ENCODE results near the gene MIDN. TPM values are rescaled to one million over a fixed set of nuclear protein-coding genes. Genes with fewer than 3 reads are reported as not detected.

The MIDN gene
- total and polyA plus RNA-seq, 7 donors, result 29.2 to 331 (median 147) TPM

DNA sequence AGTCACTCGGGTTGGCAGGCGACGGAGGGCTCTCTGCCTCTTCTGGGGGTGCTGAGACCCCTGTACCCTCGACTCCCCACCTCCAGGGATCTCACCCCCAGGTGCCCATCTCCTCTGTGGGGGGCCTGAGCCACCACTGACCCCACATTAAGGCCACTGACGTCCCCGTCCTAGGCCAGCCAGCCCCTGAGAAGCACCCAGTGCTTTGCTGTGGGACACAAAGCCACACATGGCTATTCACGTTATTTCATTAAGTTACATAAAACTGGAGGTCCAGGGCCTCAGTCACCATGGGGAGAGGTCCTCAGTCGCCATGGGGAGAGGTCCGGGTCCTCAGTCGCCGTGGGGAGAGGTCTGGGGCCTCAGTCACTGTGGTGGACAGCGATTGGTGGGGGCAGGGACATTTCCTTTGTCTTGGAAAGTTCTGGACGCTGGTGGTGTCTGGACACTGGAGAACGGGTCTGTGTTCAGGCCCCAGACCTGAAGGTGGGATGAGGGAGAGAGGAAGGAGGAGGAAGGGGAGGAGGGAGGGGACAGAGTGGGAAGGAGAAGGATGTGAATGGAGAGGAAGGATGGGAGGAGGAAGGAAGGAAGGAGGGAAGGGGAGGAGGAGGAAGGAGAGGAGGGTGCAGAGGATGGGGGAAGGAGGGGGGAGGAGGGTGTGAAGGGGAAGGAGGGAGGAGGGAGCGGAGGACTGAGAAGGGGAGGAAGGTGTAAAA is 33.3 kb downstream of the MIDN start:
- Histone ChIP-seq H3K4me1 (peaks cover 5% of the 10 kb centered on the region), H3K27me3 (ENCODE audit: insufficient read depth in 3 of 3, low read length in 2 of 3) (peaks cover 0 to 24% (median 13%) of the 10 kb centered on the region in 3 donors), H3K4me3 (no peak overlapping the region), H3K27ac (no peak overlapping the region), H3K9me3 (no peaks in the 10 kb centered on the region), H3K36me3 (ENCODE audit: insufficient read depth in 1 of 2, low read depth in 1 of 2) (peaks cover 0 to 38% of the 10 kb centered on the region in 2 donors)
- WGBS, 3 donors, result 61 to 65% (median 62%) methylated on average over 15 of the region's 15 CpGs
- no peak for ATAC-seq
- DNase-seq, result no peak
- TF ChIP-seq, protein P1, sequence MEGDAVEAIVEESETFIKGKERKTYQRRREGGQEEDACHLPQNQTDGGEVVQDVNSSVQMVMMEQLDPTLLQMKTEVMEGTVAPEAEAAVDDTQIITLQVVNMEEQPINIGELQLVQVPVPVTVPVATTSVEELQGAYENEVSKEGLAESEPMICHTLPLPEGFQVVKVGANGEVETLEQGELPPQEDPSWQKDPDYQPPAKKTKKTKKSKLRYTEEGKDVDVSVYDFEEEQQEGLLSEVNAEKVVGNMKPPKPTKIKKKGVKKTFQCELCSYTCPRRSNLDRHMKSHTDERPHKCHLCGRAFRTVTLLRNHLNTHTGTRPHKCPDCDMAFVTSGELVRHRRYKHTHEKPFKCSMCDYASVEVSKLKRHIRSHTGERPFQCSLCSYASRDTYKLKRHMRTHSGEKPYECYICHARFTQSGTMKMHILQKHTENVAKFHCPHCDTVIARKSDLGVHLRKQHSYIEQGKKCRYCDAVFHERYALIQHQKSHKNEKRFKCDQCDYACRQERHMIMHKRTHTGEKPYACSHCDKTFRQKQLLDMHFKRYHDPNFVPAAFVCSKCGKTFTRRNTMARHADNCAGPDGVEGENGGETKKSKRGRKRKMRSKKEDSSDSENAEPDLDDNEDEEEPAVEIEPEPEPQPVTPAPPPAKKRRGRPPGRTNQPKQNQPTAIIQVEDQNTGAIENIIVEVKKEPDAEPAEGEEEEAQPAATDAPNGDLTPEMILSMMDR (IDR thresholded peaks at IDR 0.05), result no peak
- intact Hi-C loops (cut with DNase I), result loop anchor here (5.0 to 10.0 kb wide), 3 partner anchors 163 to 243 kb away; partner anchors contain the start of genes ADAMTSL5 (in 1 of the 2) and PLK5 (in 1 of the 2)

DNA sequence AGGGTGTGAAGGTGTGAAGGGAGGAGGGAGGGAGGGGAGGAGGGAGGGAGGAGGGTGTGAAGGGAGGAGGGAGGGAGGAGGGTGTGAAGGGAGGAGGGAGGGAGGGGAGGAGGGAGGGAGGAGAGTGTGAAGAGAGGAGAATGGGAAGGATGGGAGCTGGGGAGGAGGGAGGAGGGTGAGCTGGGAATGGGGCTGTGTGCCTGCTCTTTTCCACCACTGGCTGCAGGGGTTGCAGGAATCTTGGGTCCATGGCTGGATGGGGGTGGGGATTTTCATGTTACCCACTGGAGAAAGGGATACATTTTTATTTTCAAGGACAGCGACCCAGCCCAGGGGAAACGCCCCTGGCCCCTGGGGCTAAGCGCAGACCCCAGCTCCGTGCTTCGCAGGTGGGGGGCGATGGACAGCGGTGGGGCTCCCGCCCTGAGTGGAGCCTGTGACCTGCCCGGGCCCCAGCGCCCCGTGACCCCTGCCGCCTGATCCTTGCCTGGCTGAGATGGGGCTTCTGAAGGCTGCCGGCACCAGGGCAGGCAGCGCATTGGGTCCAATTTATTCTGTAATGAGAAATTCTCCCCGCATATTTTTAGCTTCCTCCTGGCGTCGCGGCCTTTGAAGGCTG is 34.3 kb downstream of the MIDN start:
- WGBS, 3 donors, result 58 to 67% (median 66%) methylated on average over 18 of the region's 18 CpGs
- no peak for DNase-seq
- Histone ChIP-seq H3K27ac (no peak overlapping the region), H3K4me3 (no peak overlapping the region), H3K36me3 (ENCODE audit: insufficient read depth in 1 of 2, low read depth in 1 of 2) (peaks cover 0 to 30% of the 10 kb centered on the region in 2 donors), H3K27me3 (ENCODE audit: insufficient read depth in 3 of 3, low read length in 2 of 3) (peaks cover 0 to 34% (median 22%) of the 10 kb centered on the region in 3 donors), H3K9me3 (no peaks in the 10 kb centered on the region), H3K4me1 (peaks cover 5% of the 10 kb centered on the region)
- TF ChIP-seq, protein P1 (IDR thresholded peaks at IDR 0.05), result no peak
- no peak for ATAC-seq
- intact Hi-C loops (cut with DNase I), result loop anchor here (5.0 to 10.0 kb wide), 3 partner anchors 162 to 242 kb away; partner anchors contain the start of genes ADAMTSL5 (in 1 of the 2) and PLK5 (in 1 of the 2)

GRCh38 chr19:1283207-1283916 is 35.0 kb downstream of the MIDN start:
- Histone ChIP-seq H3K27ac (no peak overlapping the region), H3K27me3 (ENCODE audit: insufficient read depth in 3 of 3, low read length in 2 of 3) (peaks cover 0 to 39% (median 28%) of the 10 kb centered on the region in 3 donors), H3K36me3 (ENCODE audit: insufficient read depth in 1 of 2, low read depth in 1 of 2) (peaks cover 0 to 25% of the 10 kb centered on the region in 2 donors), H3K4me3 (no peak overlapping the region), H3K9me3 (no peaks in the 10 kb centered on the region), H3K4me1 (peaks cover 5% of the 10 kb centered on the region)
- intact Hi-C loops (cut with DNase I), result loop anchor here (5.0 to 10.0 kb wide), 3 partner anchors 161 to 241 kb away; partner anchors contain the start of genes ADAMTSL5 (in 1 of the 2) and PLK5 (in 1 of the 2)
- 42 to 63% (median 60%) methylated on average over 18 to 28 of the region's 29 CpGs for WGBS, 3 donors
- ATAC-seq (no peak), DNase-seq (no peak)
- TF ChIP-seq, protein P1 (IDR thresholded peaks at IDR 0.05), result no peak

DNA sequence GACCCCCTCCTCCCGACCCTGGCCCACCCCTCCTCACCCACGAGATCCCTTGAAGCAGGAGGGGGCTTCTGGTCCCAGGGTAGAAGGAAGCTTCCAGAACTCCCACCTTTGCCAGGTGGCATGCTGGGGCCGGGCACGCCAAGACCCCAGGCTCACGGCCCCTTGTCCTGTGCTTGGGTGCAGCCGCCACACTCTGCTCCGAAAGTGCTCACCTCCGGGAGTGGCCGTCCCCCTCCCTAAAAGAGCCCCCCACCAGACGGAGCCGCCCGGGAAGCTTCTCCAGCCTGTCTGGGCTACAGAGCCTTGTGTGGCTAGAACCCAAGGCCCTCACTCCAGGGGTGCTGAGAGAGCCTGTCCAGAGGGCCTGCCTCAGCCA is 35.5 kb downstream of the MIDN start:
- Histone ChIP-seq H3K36me3 (ENCODE audit: insufficient read depth in 1 of 2, low read depth in 1 of 2) (peaks cover 0 to 20% of the 10 kb centered on the region in 2 donors), H3K27ac (no peak overlapping the region), H3K9me3 (no peaks in the 10 kb centered on the region), H3K4me3 (no peak overlapping the region), H3K27me3 (ENCODE audit: insufficient read depth in 3 of 3, low read length in 2 of 3) (peaks cover 0 to 44% (median 29%) of the 10 kb centered on the region in 3 donors), H3K4me1 (peaks cover 5% of the 10 kb centered on the region)
- ATAC-seq (no peak), DNase-seq (no peak)
- TF ChIP-seq, protein P1 (IDR thresholded peaks at IDR 0.05), result no peak
- intact Hi-C loops (cut with DNase I), result loop anchor here (5.0 to 10.0 kb wide), 3 partner anchors 161 to 241 kb away; partner anchors contain the start of genes ADAMTSL5 (in 1 of the 2) and PLK5 (in 1 of the 2)
- WGBS, 3 donors, result 73 to 82% (median 81%) methylated on average over 8 to 12 of the region's 12 CpGs

Data from psoas muscle (tissue), 8 donors.